HG02973 (cell line): ENCODE results near the gene CFAP221.
A peak's percentile ranks its signal among the peaks of the same experiment; 100 is the strongest.

Experiments
- ATAC-seq: cut with Tn5 transposase; IDR thresholded peaks from one replicate; pipeline ENCODE4 v1.9.1; 2021; ENCODE audit warnings: moderate library complexity; ENCODE audit not compliant: unreplicated experiment

The CFAP221 gene

GRCh38 chr2:119694845-119695521 lies 150.7 kb downstream of the CFAP221 start:
- ATAC-seq, result no peak

GRCh38 chr2:119696005-119696404 lies 151.8 kb downstream of the CFAP221 start:
- no peak for ATAC-seq

GRCh38 chr2:119696494-119697030 lies 152.3 kb downstream of the CFAP221 start:
- ATAC-seq, result no peak

GRCh38 chr2:119697290-119698020 lies 153.2 kb downstream of the CFAP221 start:
- ATAC-seq, result no peak

GRCh38 chr2:119698246-119698645 lies 154.0 kb downstream of the CFAP221 start:
- ATAC-seq, result no peak

- ATAC-seq, result no peak
These were observed 154.9 kb downstream of the CFAP221 start for GRCh38 chr2:119699016-119699606.

GRCh38 chr2:119700866-119701265 lies 156.6 kb downstream of the CFAP221 start:
- no peak for ATAC-seq

- no peak for ATAC-seq
These were observed 157.1 kb downstream of the CFAP221 start for GRCh38 chr2:119701352-119701751.

GRCh38 chr2:119702203-119702917 lies 158.1 kb downstream of the CFAP221 start:
- no peak for ATAC-seq

GRCh38 chr2:119702918-119703401 lies 158.7 kb downstream of the CFAP221 start:
- peak; percentile 78 for ATAC-seq

GRCh38 chr2:119703526-119703925 lies 159.3 kb downstream of the CFAP221 start:
- ATAC-seq, result no peak

GRCh38 chr2:119704670-119705120 lies 160.4 kb downstream of the CFAP221 start:
- no peak for ATAC-seq

- ATAC-seq, result no peak
These were observed 162.0 kb downstream of the CFAP221 start for GRCh38 chr2:119706221-119706620.
